ENCODE measurements around the gene NACC1.

Gene NACC1

DNA sequence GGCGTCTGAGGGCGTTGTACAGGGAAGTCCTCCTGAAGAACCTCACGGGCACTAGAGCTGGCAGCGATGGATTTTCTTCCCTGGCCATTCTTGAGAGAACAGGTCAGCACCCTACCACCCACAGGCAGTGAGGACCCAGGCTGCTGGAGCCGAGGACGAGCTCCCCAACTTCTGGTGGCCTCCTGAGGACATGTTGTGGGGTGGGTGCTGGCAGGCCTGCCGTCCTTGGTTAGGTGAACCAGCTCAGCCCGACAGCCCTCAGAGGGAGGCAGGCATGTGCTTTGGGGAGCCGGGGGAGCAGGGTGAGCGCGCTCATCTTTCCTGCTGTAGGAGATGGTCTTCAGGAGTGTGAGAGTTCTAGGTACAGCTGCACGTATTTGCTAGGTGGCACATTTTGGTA is 30.8 kb upstream of the NACC1 start:
- DNase-seq: no peak

DNA sequence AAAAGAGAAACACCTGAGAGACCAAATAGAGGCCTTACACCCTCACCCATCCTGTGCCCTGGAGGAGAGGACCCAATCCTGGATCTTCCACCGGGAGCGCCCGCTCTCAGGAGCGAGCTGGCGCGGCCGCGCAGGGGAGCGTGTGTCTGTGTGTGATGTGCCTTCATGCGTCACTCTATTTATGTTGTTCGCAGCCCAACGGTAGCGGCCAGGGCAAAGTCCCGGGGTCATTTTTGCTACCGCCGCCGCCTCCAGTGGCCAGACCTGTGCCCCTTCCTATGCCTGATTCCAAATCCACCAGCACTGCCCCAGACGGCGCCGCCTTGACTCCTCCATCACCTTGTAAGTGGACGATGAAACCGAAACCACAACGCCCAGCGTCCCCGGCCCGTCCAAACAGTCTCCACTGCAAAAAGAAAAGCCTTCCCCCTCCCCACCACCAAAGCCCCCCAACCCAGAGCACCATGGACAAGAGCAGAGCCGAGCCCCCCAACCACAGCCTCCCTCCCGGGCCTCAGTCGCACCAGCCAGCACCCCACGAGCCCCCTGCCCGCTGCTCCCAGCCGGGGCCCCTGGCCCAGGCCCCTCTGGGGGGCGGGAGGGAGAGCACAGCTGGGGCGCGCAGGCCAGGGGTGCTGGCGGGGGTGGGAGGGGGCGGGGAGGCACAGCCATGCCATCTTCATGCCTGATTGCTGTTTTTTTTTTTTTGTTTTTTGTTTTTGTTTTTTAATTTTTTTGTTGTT is 30.1 kb upstream of the NACC1 start:
- no peak for DNase-seq

DNA sequence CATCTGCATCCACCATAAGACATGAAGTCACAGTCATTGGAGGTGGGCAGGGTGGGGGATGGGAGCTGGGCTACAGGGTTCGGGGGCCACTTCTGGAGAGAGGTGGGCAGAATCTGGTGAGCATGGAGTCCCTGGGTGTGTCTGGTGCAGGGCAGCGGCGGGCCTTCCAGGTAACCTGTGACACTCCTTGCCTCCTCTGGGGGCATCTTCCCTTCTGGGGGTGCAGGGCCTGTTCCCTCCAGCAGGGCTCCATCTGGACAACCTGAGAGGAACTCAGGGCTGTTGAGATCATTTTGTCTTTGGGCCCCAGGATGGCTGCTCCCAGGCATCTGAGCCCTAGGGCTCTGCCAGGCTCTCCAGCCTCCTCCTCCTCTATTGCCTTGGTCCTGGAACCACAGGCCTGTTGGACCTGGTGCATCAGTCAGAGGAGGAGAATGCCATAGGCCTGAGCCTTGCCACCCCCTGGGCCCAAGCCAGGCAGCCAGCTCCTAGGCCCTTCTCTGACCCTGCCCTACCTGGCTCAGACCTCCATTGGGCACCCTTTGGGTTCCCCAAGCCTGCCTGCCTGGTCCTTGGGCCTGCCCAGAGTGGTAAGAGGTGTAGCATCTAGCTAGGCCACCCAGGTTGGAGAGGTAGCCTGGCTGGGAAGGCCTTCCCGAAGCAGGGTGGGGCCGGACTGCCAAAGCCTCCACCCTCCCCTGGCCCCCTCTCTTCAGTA is 28.8 kb upstream of the NACC1 start:
- DNase-seq: no peak

DNA sequence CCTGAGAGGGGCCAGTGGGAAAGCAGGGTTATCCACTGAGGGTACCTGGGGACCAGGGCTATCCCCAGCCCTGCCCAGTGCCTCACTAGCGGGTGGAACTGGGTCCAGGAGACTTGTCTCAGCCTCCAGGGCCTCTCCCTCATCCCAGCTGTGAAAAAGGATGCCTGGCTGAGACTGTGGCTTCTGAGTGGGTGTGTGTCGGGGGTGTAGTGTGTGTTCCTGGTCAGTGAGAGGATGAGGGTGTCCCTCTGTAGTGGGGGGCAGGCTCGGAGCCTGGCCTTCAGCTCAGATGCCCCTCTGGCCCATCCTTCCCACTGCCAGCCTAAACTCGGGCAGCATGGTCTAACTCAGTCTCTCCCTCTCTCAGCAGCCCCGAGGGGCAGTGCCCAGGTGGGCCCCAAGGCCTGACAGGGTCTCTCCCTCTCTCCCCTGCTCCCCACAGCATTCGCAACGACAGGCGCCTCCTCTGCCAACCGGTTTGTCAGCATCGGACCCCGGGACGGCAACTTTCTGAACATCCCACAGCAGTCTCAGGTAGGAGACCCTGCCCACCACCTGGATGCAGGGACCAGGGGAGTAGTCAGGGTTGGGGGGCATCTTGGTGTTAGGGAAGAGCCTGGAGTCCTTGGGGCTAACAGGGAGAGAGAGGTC is 28.1 kb upstream of the NACC1 start:
- DNase-seq: no peak

DNA sequence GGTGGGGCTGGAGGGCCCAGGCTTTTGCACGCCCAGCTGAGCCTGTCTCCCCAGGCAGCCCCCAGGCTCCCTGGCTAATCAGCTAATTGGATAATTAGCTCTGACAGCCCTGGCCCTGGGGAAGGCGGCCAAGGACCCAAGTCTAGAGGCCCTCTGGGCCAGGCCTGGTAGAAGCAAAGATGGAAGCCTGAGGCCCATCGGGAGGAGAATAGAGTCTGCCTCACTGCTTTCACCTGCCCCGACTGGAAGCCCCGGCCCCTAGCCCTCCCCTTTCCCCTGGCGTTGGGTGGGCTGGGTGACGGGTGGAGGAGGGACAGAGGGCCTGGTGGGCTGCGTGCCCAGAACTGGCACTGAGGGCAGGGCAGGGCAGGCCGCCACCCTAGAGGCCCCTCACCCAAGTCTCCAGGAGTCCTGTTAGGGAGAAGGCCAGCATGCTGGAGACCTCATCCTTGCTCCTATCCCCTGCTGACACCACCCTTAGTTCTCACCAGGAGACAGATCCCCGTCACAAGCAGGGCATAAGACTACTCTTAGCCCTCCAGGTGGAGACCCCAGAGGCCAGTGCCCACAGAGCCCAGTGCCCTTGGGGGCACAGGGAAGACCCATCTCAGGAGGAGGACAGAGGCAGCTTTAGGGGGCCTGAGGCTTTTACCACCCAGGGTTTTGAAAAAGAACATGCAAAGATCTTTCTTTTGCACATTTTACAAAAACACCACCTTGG is 27.4 kb upstream of the NACC1 start:
- DNase-seq: no peak

DNA sequence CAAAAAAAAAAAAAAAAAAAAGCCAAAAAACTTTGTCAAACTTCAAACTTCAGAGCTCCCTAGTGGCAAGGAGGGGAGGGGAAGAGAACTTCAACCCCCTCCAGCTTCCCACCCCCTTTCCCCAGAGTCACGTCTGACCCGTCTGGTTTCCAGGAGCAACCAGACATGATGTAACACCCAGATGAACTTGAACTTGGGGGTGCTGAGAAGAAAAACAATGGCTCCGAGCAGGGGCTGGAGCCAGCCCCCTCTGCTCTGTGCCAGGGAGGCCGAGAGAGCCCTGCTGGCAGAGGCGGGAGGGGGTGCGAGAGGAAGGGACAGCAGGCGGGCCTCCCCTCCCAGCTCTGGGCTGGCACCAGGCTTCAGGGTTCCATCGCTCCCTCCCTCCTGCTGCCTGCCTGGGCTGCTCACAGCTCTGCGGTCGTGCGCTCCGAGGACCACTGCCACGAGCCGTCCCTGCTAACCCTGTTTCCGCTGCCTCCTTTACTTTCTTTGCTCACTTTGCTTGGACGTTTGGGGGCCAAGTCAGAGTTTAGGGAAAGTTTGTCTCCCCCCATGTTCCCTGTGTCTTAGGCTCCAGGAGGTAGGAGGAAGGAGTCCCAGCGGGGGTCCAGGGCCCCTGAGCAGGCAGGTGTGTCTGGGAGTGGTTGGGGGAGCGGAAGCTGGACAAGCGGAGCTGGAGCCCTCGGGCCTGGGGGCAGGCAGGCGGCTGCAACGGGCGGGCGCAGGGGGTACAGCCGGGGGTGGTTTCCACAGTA is 26.5 kb upstream of the NACC1 start:
- peak; percentile 76 for DNase-seq

DNA sequence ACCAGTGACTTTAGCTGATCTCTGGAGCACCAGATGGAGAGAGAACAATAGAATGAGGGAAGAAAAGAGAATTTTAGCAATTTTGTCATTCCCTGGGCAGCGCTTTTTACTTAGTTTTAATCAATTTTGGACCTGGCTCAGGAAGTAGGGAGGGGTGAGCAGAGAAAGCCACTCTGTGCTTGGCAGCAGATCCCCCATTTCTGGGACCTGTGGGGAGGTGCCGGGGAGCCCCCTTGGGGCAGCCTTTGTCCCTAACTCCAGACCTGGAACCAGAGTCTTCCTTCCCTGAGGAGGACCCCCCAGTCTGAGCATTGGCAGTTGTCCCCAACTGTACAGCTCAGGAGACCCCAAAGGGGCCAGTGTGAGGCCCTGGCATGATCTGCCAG is 25.9 kb upstream of the NACC1 start:
- DNase-seq: no peak

DNA sequence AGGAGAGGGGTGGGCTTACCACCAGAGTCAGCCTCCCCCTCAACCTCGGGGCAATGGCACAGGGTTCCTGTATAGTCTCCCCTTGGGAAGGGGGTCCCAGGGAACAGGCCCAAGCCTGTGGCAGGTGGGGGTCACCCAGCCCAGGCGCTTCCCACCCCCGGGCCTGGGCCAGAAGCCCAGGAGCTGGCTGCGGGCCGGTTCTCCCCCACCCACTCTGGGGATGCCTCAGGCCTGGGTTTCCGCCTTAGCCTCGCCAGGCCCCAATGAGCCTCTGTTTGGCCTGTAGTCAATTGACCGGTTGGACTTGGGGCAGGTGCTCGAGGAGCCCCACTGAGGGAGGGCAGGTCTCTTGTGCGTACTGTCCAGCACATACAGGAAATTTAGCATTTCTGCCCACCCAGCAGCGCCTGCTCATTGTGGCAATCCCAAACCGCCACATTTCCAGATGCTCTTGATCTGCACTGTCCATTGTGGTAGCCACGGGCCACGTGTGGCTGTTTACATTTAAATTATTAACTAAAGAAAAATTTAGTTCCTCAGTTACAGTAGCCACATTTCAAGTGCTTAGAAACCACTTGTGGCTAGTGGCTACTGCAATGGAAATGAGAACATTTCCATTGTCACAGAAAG is 25.3 kb upstream of the NACC1 start:
- no peak for DNase-seq

DNA sequence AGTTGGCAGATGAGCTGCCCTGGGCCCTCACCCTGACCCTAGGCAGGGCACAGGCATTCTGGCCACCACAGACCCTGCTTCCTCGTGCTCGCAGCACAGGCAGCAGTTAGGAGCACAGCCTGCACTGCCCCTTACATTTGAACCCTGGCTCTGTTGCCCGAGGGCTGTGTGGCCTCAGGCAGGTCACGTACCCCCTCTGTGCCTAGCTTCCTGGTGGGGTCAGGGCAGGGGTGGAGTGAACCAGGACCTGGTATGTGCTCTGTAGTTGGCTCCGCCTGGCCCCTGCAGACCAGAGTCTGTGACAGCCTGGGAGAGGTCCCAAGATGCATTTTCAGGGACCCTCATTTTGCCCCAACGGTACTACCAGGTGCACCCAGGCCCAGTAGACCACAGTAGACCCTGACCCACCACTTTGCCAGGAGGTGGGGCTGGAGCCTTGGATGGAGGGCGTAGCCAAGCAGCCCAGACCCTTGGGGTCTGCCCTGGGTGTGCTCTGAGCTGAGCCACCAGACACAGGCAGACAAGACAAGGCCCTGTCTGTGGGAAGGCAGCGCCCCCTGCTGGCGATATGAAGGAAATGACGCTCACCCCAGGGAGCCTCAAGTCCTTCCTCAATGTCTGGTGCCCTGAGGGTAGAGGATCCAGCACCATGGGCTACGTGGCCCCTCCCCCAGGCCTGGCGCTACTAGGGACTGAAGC is 24.5 kb upstream of the NACC1 start:
- peak; percentile 74 for DNase-seq

DNA sequence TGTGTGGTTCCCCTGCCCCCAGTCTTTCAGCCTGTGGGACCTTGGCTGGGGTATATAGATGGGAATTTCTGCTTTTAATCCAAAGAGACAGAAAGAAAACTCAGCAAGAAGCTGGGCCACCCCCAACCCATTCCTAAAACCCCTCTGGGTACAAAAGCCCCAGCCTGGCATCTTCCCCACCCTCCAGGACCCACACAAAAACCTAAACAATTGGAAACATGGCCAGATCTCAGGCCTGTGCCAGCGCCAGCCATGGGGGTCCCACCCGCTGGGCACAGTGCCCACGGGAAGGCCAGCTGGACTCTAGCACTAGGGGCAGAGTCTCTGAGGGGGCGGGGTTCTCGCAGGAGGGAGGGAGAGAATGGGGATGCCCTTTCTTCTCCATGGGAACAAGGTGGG is 24.0 kb upstream of the NACC1 start:
- peak; percentile 64 for DNase-seq

DNA sequence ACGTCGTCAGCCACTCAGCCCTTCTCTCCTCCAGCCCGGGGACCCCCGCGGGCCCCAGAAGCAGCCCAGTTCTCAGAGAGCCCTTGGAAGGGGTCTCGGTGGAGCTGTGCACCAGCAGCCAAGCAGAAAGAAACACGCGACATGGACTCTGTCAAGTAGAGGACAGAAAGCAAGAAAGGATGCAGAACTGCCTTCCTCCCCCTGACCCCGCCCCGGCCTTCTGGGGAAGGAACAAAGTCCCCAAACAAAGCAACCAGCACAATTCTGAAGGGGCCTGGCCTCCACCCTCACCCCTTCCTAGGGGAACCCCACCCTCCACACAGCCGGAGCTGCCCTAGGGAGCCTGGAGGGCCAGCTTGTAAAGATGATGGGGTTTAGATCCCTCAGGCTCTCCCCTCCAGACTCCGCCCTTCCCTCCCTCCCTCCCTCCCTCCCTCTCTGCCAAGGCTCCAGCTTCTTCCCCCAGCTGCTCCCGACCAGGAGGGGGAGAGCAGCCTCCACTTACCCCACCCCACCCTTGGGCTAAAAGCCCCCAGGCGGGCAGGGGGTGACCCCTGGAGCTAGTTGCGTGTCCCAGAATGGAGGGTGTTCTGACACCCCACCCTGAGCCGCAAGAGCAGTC is 23.2 kb upstream of the NACC1 start:
- no peak for DNase-seq

DNA sequence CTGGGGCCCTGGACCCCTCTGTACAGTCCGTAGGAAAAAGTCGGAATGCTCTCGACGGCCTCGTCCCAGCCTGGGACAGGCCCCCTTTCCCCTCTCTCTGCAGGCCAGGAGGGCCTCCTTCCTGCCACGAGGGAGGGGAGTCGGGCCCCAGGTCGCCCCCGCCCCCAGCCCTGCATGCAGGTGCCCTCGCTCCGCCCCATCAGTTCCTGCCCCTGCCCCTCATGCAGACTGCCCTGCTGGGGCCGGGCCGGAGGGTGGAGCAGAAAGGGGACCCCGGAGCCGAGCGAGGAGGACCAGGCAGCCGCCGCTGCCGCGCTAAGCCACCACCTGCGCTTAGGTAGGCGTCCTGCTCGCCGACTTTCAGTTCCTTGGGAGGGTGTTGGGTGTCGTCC is 22.7 kb upstream of the NACC1 start:
- DNase-seq: no peak

DNA sequence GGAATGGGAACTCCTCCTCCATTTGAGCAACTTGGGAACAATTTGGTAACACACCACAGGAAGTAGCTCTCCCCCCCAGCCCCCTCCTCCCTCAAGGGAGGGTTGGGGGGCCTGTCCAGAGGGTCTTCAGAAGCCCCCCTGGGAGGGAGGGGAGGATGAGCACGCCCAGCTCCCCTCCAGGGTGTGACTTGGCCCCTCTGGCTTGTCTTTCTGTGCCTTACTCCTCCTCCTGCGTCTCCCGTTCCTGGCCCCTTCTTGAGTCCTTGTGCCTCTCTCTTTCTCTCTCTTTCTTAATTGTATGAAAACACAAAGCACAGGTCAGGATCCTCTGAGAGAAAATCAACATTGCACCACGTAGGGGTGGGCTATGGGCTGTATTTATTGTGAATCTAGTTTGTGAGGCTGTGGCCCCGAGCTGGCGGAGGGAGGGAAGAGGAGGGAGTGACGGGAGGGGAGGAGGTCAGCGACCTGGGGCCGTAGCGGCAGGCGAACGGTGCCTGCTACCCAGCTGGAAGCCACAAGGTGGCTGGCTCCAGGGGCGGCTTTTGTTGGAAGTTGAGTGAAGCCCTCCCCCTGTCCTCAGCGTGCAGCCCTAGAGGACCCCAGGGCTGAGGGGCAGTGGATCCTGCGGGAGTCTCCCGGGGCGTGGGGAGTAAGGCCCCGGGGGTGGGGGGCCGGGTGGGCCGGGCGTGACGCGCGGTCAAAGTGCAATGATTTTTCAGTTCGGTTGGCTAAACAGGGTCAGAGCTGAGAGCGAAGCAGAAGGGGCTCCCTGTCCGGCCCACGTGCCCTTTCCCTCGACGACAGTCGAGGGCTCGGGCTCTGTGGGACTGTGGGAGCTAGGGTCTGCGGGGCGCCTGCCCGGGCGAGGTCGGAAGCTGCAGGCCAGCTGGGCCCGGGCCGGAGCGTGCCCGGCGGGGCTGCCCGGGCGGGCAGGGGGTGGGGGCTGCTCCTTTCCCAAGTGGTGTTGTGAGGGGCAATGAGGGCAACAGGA is 21.8 kb upstream of the NACC1 start:
- peak; percentile 68 for DNase-seq

DNA sequence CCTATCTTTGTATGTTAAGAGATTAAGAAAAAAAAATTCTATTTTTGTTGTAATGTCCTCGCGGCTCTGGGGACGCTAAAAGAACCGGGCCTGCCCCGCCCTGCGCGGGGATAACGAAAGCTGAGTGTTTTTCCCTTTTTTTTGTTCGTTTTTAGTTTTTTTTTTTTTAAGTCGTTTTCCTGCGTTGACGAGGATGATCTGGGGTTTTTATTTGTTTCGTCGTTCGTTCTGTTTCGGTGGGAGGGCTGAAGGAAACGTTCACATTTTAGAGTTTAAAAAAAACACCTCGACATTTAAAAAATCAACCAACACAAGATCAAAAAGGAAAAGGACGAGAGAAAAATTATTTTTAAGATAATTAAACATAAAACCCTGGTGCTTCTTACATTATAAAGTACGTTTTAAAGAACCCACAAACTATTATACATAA is 21.0 kb upstream of the NACC1 start:
- no peak for DNase-seq

DNA sequence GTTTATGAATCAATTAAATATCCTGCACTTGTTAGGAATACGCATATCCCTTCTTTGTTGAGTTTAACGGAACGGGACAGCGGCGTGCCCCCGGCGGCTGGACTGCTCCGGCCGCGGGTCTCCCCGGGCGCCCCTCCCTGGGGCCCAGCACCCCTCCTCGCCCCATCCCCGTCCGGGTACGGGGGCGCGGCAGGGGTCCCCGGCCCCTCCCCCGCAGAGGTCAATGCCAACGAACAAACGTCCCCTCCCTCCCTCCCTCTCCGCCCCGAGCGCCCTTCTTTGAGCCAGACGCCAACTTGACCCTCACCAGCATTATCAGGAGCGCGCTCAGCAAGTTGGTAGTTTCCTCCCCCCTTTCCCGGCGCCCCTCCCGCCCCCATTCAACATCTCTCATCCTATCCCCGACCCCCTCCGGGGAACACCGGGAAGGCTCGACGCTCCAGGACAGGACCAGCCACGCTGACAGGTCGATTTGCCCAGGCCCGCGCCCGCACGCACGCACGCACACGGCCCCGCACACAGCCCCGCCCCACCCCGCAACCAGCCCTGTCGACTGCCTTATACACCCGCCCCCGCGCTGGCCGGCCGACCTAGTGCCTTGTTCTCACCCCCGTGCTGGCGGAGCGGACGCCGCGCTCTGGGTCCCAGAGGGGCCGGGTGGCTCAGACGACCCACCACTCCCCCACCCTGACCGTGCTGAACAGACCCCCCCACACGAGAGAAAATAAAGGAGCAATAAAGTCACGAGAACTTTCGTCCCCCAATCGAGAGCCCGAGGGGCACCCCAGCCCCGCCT is 20.4 kb upstream of the NACC1 start:
- DNase-seq: no peak

DNA sequence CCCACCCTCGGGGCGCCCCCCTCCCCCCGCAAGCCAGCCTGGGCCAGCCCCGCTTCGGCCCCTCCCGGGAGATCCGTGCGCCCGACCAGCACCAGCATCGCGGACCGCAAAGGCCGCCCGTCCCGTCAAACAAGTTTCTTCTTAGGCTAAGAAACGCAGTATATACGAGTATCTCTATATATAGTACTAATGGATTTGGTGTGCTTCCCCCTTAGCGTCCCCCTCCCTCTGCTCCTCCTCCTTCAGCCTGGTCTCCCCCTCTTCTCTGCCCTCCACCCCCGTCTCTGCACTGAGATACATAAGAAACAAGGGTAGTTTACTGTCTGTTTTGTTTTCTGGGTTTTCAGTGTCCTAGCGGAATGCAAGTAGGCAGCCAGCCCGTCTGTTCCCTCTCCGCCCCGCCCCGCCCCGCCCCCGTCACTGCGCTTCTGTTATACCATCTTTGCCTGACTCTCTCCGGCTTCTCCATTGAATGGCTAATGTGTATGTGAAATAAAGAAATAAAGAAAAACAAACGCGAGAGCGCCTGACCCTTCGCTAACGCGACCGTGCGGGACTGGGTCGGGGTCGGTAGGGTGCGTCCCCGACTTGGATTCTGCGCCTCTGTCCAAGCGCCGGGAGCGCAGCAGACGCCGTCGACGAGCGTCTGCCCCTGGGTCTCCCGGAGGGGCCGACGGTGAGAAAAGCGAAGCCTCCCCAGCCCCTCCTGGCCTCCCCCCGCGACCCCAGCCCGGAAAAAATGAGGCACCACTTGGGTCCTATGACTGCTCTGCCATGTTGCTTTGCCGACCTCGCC is 19.6 kb upstream of the NACC1 start:
- no peak for DNase-seq
